ENCODE results near the gene HEPACAM.

The HEPACAM gene

DNA sequence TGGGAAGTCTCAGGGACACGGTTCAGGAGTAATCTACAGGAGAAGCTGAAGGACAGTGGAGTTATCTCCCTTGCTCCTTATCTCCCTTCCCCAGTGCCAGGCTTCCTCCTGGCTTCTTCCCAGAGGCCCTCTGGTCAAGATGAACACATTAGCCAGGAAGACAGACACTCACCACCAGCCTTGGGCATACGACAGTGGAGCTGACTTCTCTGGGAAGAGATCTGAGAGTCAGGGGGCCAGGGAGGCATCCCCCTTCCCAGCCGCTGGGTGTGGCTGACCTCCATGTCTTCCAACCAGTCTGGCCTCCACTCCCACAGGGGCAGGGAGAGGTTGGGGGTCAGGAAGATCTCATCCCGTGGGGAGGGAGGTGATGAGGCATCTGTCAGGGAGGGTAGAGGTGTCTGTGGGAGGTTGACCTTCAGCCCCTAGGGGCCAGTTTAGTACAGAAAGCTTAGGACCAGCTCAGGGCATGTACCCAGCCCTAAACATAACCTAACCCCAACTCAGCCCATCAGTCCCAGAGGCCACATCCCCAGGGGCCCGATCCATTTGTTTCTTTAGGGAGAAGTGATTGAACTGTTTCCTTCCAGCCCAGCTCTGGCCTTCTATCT is 50.9 kb downstream of the HEPACAM start:
- no peak overlapping the region for H3K27ac ChIP-seq (ENCODE audit: low read length)
- no peaks in the 10 kb centered on the region for H3K36me3 ChIP-seq (ENCODE audit: control insufficient read depth, insufficient read depth, low read length)
- no peak overlapping the region for H3K4me3 ChIP-seq (ENCODE audit: low read length)
- H3K4me1 ChIP-seq (ENCODE audit: control insufficient read depth, insufficient read depth, low read length) = no peaks in the 10 kb centered on the region
- WGBS (ENCODE audit: insufficient coverage, insufficient read length) = no CpG with 5 or more reads among the region's 5 CpGs
- DNase-seq (ENCODE audit: low read depth, low spot score) = no peak
- H3K27me3 ChIP-seq (ENCODE audit: control insufficient read depth, insufficient read depth, low read length) = no peaks in the 10 kb centered on the region
- H3K9me3 ChIP-seq (ENCODE audit: control insufficient read depth, insufficient read depth, low read length) = no peaks in the 10 kb centered on the region

DNA sequence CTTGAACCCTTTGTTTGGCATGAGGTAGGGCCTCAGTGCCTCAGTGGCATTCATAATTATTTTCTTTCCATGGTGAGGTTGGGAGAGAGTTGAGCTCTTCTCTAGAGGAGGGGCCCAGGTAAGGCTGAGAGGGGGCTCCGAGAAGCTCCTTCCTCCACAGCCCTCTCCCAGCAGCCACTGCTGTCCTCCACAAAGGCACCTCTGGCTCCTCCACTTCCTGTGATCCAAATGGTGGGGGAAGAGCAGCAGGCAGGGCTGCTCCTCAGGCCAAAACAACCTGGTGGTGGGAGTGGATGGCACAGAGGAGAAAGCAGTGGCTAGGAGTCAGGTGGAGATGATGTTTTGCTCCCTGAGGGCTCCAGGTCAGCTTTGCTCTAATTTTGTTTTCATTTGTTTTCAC is 51.5 kb downstream of the HEPACAM start:
- WGBS (ENCODE audit: insufficient coverage, insufficient read length) = no CpG with 5 or more reads among the region's 1 CpG
- Histone ChIP-seq H3K27ac (ENCODE audit: low read length) (no peak overlapping the region), H3K27me3 (ENCODE audit: control insufficient read depth, insufficient read depth, low read length) (no peaks in the 10 kb centered on the region), H3K36me3 (ENCODE audit: control insufficient read depth, insufficient read depth, low read length) (no peaks in the 10 kb centered on the region), H3K4me1 (ENCODE audit: control insufficient read depth, insufficient read depth, low read length) (no peaks in the 10 kb centered on the region), H3K4me3 (ENCODE audit: low read length) (no peak overlapping the region), H3K9me3 (ENCODE audit: control insufficient read depth, insufficient read depth, low read length) (no peaks in the 10 kb centered on the region)
- DNase-seq (ENCODE audit: low read depth, low spot score) = no peak

DNA sequence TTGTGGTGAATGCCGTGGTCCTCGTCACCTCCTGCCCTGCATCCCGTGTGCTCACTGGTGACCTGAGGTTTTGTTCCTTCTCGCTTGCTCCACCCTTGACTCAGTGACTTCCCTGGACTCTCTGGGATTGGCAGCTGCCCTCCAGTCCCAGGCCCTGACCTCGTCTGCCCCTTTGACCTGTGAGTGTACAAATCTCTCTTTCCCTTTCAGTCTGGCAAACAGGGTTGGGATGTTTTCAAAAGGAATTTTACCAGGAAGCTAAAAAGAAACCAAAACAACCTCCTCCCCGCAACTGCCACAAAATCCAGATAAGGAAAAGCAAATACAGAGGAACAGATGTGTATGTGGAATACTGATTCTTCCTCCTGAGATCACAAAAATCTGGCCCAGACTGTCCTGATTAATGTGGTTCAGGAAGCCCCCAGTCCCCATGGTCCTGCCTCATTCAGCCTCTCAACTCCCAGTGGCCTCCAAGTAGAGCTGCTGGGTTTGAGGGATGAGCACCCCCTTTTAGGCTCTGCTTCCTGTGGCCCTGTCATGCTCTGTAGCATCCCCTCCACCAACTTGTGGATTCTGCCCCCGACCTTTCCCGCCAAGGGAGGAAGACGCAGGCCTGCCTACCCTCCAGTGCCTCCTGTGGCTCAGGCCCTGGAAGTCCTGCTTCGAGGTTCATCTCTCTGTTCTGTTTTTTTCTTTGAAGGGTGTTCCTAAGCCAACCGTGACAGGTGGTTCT is 53.3 kb downstream of the HEPACAM start:
- no peak overlapping the region for H3K4me3 ChIP-seq (ENCODE audit: low read length)
- H3K9me3 ChIP-seq (ENCODE audit: control insufficient read depth, insufficient read depth, low read length) = no peaks in the 10 kb centered on the region
- H3K36me3 ChIP-seq (ENCODE audit: control insufficient read depth, insufficient read depth, low read length) = no peaks in the 10 kb centered on the region
- peaks cover 2% of the 10 kb centered on the region; the same call in 1 of the 2 replicates for H3K4me1 ChIP-seq (ENCODE audit: control insufficient read depth, insufficient read depth, low read length)
- no CpG with 5 or more reads among the region's 11 CpGs for WGBS (ENCODE audit: insufficient coverage, insufficient read length)
- no peak overlapping the region for H3K27ac ChIP-seq (ENCODE audit: low read length)
- no peak for DNase-seq (ENCODE audit: low read depth, low spot score)
- H3K27me3 ChIP-seq (ENCODE audit: control insufficient read depth, insufficient read depth, low read length) = no peaks in the 10 kb centered on the region

DNA sequence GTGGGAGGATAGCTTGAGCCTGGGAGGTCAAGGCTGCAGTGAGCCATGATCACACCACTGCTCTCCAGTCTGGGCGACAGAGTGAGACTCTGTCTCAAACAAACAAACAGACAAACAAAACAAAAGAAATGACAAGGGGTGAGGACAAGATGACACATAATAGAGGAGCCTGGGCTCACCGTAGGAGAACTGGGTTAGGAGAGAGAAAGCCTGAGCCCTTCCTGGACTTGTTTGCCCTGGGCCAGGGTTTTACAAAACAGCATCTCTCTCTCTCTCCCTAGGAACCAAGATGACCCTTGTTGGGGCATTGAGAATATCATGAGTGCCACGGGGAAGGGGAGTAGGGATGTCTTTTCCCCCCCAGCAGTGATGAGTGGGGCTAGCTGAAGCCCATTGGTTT is 54.9 kb downstream of the HEPACAM start:
- Histone ChIP-seq H3K9me3 (ENCODE audit: control insufficient read depth, insufficient read depth, low read length) (no peaks in the 10 kb centered on the region), H3K27me3 (ENCODE audit: control insufficient read depth, insufficient read depth, low read length) (no peaks in the 10 kb centered on the region), H3K27ac (ENCODE audit: low read length) (no peak overlapping the region), H3K4me3 (ENCODE audit: low read length) (no peak overlapping the region), H3K4me1 (ENCODE audit: control insufficient read depth, insufficient read depth, low read length) (peaks cover 5% of the 10 kb centered on the region), H3K36me3 (ENCODE audit: control insufficient read depth, insufficient read depth, low read length) (no peaks in the 10 kb centered on the region)
- DNase-seq (ENCODE audit: low read depth, low spot score) = no peak
- no CpG with 5 or more reads among the region's 3 CpGs for WGBS (ENCODE audit: insufficient coverage, insufficient read length)

DNA sequence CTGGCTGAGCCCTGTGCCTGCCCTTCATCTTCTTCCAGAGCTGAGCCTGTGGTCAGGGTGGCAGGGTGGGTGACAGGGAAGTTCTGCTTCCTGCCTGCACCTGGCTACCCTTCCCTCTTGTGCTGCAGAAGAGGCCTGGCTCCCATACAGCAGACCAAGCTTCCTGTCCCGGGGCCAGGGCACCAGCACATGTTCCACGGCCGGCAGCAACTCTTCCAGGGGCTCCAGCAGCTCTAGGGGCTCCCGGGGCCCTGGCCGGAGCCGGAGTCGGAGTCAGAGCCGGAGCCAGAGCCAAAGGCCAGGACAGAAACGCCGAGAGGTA is 55.6 kb downstream of the HEPACAM start:
- Histone ChIP-seq H3K27me3 (ENCODE audit: control insufficient read depth, insufficient read depth, low read length) (peaks cover 2% of the 10 kb centered on the region; the same call in 1 of the 2 replicates), H3K4me1 (ENCODE audit: control insufficient read depth, insufficient read depth, low read length) (peaks cover 5% of the 10 kb centered on the region), H3K27ac (ENCODE audit: low read length) (no peak overlapping the region), H3K36me3 (ENCODE audit: control insufficient read depth, insufficient read depth, low read length) (no peaks in the 10 kb centered on the region), H3K4me3 (ENCODE audit: low read length) (no peak overlapping the region), H3K9me3 (ENCODE audit: control insufficient read depth, insufficient read depth, low read length) (no peaks in the 10 kb centered on the region)
- no peak for DNase-seq (ENCODE audit: low read depth, low spot score)
- no CpG with 5 or more reads among the region's 10 CpGs for WGBS (ENCODE audit: insufficient coverage, insufficient read length)

DNA sequence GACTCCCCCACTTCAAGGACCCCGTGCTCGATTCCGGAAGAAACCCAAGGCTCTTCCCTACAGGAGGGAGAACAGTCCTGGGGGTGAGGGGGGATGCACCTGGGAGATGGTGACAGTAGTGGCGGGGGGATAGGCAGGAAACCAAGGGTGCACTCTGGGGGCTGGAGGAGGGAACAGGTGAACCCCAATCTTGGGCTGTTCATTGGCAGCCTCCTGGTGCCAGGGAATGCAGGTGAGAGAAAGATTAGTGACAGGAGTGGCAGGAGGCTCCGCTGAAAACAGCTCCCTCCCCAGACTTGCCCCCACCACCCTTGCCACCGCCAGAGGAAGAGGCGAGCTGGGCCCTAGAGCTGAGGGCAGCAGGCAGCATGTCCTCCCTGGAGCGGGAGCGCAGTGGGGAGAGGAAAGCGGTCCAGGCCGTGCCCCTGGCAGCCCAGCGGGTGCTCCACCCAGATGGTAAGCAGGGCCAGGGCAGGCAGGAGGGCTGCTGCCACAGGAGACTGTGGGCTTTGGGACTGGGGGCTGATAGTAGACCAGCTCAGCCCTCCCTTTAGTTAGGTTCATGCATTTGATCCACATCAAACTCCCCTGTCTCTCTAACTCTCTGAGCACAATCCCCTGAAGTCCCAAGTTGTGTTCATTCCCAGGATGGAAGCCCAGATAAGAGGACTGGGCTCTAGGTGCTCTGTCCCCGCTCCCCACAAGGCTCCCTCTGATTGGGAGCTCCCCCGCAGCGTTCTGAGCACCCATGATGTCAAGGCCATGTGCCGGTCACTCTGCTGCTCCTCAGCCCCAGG is 56.2 kb downstream of the HEPACAM start:
- Histone ChIP-seq H3K4me3 (ENCODE audit: low read length) (no peak overlapping the region), H3K27me3 (ENCODE audit: control insufficient read depth, insufficient read depth, low read length) (peaks cover 5% of the 10 kb centered on the region; the same call in 1 of the 2 replicates), H3K9me3 (ENCODE audit: control insufficient read depth, insufficient read depth, low read length) (no peaks in the 10 kb centered on the region), H3K36me3 (ENCODE audit: control insufficient read depth, insufficient read depth, low read length) (no peaks in the 10 kb centered on the region), H3K27ac (ENCODE audit: low read length) (no peak overlapping the region), H3K4me1 (ENCODE audit: control insufficient read depth, insufficient read depth, low read length) (peaks cover 5% of the 10 kb centered on the region)
- WGBS (ENCODE audit: insufficient coverage, insufficient read length) = no CpG with 5 or more reads among the region's 16 CpGs
- DNase-seq (ENCODE audit: low read depth, low spot score) = no peak

DNA sequence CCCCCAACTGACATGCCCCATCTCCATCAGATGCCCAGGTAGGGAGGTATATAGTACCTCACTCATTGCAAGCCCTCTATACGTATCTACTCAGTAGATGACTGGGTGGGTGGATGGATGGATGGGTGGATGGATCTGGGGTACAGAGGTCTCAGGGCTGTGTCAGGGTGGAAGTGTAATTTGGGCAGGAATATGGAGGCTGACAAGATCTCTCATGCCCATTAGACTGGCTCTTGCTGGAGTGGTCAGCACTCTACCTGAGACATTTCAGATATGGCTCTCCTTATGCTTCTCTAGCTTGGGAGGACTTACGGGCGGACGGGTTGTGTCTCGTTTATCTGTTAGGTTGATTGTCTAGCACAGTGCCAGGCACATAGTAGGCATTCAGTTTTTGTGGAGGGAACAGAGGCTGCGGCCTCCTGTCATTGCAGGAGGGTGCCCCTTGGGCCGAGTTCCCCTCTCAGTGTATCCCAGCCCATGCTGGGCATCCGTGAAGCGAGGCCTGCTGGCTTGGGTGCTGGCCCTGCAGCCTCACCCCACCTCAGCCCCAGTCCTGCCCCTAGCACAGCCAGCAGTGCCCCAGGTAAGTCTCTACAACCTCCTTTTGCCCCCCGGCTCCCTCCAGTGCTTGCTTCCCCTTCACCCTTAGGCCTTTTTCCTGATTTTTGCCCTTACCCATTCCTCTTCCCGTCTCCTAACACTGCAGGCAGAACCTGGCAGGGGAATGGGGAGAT is 56.9 kb downstream of the HEPACAM start:
- no peak overlapping the region for H3K27ac ChIP-seq (ENCODE audit: low read length)
- DNase-seq (ENCODE audit: low read depth, low spot score) = no peak
- H3K36me3 ChIP-seq (ENCODE audit: control insufficient read depth, insufficient read depth, low read length) = no peaks in the 10 kb centered on the region
- WGBS (ENCODE audit: insufficient coverage, insufficient read length) = no CpG with 5 or more reads among the region's 11 CpGs
- H3K4me3 ChIP-seq (ENCODE audit: low read length) = no peak overlapping the region
- peaks cover 5% of the 10 kb centered on the region for H3K4me1 ChIP-seq (ENCODE audit: control insufficient read depth, insufficient read depth, low read length)
- peaks cover 7% of the 10 kb centered on the region; the same call in 1 of the 2 replicates for H3K27me3 ChIP-seq (ENCODE audit: control insufficient read depth, insufficient read depth, low read length)
- H3K9me3 ChIP-seq (ENCODE audit: control insufficient read depth, insufficient read depth, low read length) = no peaks in the 10 kb centered on the region

DNA sequence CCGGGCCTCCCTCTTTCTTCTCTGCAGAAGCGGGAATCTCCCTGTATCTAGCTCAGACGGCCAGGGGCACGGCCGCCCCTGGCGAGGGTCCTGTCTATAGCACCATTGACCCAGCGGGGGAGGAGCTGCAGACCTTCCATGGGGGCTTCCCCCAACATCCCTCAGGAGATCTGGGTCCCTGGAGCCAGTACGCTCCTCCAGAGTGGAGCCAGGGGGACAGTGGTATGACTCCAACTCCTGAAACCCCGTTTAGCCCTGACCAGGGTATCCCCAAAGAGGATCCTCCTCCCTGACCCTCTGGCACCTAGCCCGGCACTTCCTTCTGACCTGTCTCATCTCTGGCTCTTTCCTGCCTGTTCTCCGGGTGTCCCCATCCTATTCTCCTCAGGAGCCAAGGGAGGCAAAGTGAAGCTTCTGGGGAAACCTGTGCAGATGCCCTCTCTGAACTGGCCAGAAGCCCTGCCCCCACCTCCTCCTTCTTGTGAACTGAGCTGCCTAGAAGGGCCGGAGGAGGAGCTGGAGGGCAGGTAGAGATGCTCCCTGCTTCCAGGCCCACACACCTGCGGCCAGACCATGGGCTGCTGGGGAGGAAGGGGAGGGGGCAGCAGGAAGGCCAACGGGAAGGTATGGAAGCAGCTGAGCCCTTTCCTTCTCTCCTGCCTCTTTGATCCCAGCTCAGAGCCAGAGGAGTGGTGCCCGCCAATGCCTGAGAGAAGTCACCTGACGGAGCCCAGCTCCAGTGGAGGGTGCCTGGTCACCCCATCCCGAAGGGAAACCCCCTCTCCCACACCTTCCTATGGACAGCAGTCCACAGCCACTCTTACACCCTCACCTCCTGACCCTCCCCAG is 57.7 kb downstream of the HEPACAM start:
- no peak overlapping the region for H3K4me3 ChIP-seq (ENCODE audit: low read length)

DNA sequence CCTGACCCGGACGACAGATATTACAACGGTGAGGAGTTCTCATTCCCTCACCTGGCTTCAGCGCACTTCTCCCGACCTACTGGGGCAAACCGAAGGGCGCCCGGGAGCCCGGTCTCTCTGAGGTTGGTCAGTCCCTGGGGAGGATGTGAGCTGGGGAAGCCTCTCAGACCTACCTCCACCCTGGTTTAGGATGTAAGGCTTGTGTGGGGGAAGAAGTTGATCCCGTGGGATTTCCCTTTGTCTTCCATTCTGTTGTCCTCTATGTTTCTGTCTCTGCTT is 58.3 kb downstream of the HEPACAM start:
- peaks cover 5% of the 10 kb centered on the region for H3K4me1 ChIP-seq (ENCODE audit: control insufficient read depth, insufficient read depth, low read length)
- no CpG with 5 or more reads among the region's 10 CpGs for WGBS (ENCODE audit: insufficient coverage, insufficient read length)
- DNase-seq (ENCODE audit: low read depth, low spot score) = no peak
- no peak overlapping the region for H3K4me3 ChIP-seq (ENCODE audit: low read length)
- no peaks in the 10 kb centered on the region for H3K36me3 ChIP-seq (ENCODE audit: control insufficient read depth, insufficient read depth, low read length)
- H3K27ac ChIP-seq (ENCODE audit: low read length) = no peak overlapping the region
- peaks cover 7% of the 10 kb centered on the region; the same call in 1 of the 2 replicates for H3K27me3 ChIP-seq (ENCODE audit: control insufficient read depth, insufficient read depth, low read length)
- H3K9me3 ChIP-seq (ENCODE audit: control insufficient read depth, insufficient read depth, low read length) = no peaks in the 10 kb centered on the region

More for the DNA sequence above, 57.7 kb downstream of the HEPACAM start:
- no CpG with 5 or more reads among the region's 17 CpGs for WGBS (ENCODE audit: insufficient coverage, insufficient read length)
- no peak overlapping the region for H3K27ac ChIP-seq (ENCODE audit: low read length)
- H3K4me1 ChIP-seq (ENCODE audit: control insufficient read depth, insufficient read depth, low read length) = peaks cover 5% of the 10 kb centered on the region
- H3K36me3 ChIP-seq (ENCODE audit: control insufficient read depth, insufficient read depth, low read length) = no peaks in the 10 kb centered on the region
- H3K9me3 ChIP-seq (ENCODE audit: control insufficient read depth, insufficient read depth, low read length) = no peaks in the 10 kb centered on the region
- no peak for DNase-seq (ENCODE audit: low read depth, low spot score)
- peaks cover 7% of the 10 kb centered on the region; the same call in 1 of the 2 replicates for H3K27me3 ChIP-seq (ENCODE audit: control insufficient read depth, insufficient read depth, low read length)
